H1 (cell line): ENCODE measurements around the gene SCGB1C2. TPM values are rescaled to one million over a fixed set of nuclear protein-coding genes. Genes with fewer than 3 reads are reported as not detected.

Experiments
- JUN ChIP-seq: IDR thresholded peaks from 2 replicates; pipeline ENCODE4 v1.6.1; 2011; ENCODE audit warnings: low read depth, mild to moderate bottlenecking, improper control_type of control experiment, low read length
- KDM5A ChIP-seq: fragments of 200-600 bp; IDR thresholded peaks from 2 replicates; pipeline ENCODE4 v1.7.1; 2012; ENCODE audit warnings: mild to moderate bottlenecking, low read length, inconsistent platforms, mixed read lengths
- PHF8 ChIP-seq: fragments of 200-600 bp; sonication (generic); conservative IDR thresholded peaks from 2 replicates; pipeline ENCODE4 v1.7.1; 2012; ENCODE audit warnings: low read depth, mild to moderate bottlenecking, inconsistent platforms, low read length, moderate library complexity
- polyA plus RNA-seq, 7 experiments: library from polyadenylated mRNA; depleted of rRNA in 3 of 7; stranded (reverse) in 5 of 7; unstranded in 2 of 7; fragments of >200 nt in 5 of 7; fragments of 200-250 nt in 2 of 7; gene quantifications; 1 replicate in 5 of 7; 2 replicates in 1 of 7; 4 replicates in 1 of 7; pipeline versions ENCODE4 v1.2.1 to v1.2.3, GENCODE V29; 2011 to 2013; ENCODE audit warnings: missing spikeins in 2 of 7, mixed read lengths in 2 of 7
- total RNA-seq: library from RNA; stranded (reverse); fragmentation: NEBNext Ultra II Directional; extraction: Animal tissue kit (Norgen Biotek cat#: 25700); gene quantifications from 2 replicates; pipeline ENCODE4 v1.2.1, GENCODE V29; 2021
- TF ChIP-seq, protein P1 (sequence below): IDR thresholded peaks from 2 replicates; pipeline ENCODE4 v1.6.1; 2011; ENCODE audit warnings: low read length, improper control_type of control experiment
- TF ChIP-seq, protein P2 (sequence below): IDR thresholded peaks from 2 replicates; pipeline ENCODE4 v1.6.1; 2011; ENCODE audit warnings: low read depth, mild to moderate bottlenecking, low read length; ENCODE audit not compliant: insufficient read depth

Gene SCGB1C2
- total and polyA plus RNA-seq, 2 of the 8 experiments (the other 6 are each of a cell fraction or from before 2014, with no cell fraction given) = not detected

DNA sequence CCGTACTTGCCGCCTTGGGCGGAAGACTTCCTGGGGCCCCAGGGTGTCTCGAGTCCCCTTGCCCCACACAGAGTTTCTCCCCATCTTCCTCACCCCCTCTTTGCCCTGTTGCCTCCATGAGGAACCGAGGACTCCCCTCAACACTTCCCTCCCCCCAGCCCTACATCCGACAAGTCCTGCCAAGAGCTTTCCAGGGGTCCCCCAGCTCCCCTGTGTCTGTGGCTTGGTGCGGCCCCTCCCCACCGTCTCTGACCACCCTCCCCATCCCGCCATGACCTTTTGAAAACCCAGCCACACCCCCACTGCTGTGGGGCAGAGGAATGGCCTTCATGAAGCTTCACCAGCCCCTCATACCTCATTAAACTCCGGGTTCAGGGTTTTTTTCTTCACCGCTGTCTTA, 11.4 kb downstream of the SCGB1C2 start (continued):
- TF ChIP-seq, protein P1, sequence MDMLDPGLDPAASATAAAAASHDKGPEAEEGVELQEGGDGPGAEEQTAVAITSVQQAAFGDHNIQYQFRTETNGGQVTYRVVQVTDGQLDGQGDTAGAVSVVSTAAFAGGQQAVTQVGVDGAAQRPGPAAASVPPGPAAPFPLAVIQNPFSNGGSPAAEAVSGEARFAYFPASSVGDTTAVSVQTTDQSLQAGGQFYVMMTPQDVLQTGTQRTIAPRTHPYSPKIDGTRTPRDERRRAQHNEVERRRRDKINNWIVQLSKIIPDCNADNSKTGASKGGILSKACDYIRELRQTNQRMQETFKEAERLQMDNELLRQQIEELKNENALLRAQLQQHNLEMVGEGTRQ = no peak
- TF ChIP-seq PHF8 (no peak), KDM5A (no peak), JUN (no peak)
- TF ChIP-seq, protein P2, sequence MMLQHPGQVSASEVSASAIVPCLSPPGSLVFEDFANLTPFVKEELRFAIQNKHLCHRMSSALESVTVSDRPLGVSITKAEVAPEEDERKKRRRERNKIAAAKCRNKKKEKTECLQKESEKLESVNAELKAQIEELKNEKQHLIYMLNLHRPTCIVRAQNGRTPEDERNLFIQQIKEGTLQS = no peak
